ENCODE data around the gene GALT.

DNA sequence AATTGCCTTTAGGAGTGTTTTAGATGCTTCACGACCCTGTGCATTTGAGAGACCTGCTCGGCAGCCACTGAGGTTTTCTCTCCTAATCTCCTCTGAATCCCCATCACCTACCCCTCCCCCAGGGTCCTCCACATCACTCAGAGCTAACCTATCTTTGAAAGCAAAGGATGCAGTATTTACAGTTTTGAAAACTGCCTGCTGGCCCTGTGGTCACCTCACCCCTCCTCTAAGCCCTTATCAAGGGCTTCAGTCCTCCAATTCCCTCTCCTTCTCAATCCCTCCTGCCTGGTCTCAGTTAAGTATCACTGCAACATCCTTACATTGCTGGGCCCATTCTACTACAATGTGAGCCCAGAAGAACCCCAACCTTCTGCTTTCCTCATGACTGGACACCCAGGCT, 39.1 kb upstream of the GALT start:
- TF ChIP-seq, protein P1, sequence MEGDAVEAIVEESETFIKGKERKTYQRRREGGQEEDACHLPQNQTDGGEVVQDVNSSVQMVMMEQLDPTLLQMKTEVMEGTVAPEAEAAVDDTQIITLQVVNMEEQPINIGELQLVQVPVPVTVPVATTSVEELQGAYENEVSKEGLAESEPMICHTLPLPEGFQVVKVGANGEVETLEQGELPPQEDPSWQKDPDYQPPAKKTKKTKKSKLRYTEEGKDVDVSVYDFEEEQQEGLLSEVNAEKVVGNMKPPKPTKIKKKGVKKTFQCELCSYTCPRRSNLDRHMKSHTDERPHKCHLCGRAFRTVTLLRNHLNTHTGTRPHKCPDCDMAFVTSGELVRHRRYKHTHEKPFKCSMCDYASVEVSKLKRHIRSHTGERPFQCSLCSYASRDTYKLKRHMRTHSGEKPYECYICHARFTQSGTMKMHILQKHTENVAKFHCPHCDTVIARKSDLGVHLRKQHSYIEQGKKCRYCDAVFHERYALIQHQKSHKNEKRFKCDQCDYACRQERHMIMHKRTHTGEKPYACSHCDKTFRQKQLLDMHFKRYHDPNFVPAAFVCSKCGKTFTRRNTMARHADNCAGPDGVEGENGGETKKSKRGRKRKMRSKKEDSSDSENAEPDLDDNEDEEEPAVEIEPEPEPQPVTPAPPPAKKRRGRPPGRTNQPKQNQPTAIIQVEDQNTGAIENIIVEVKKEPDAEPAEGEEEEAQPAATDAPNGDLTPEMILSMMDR (IDR thresholded peaks at IDR 0.05), result no peak
- no peak for TF ChIP-seq POLR2A (IDR thresholded peaks at IDR 0.05)

All from upper lobe of left lung (tissue), 4 donors.